CD4-positive, alpha-beta memory T cell (primary cell): ENCODE results near the gene SMIM36. TPM values are rescaled to one million over a fixed set of nuclear protein-coding genes. Genes with fewer than 3 reads are reported as not detected.
"Not testable (repeated sequence)": the region's sequence is repeated elsewhere in the genome, so short reads cannot be mapped to it uniquely, and the experiment has no call there.

Source experiments
- CTCF ChIA-PET: fragments of 350-600 bp; sonication (Branson Sonifier 250); formaldehyde crosslinking; loops from one replicate; lab custom pipeline; 2021; ENCODE audit warnings: inconsistent platforms; ENCODE audit not compliant: partially characterized antibody; lab: Charles Lee
- POLR2A ChIA-PET: fragments of 350-600 bp; sonication (Branson Sonifier 250); formaldehyde crosslinking; loops from one replicate; lab custom pipeline; 2021; ENCODE audit not compliant: partially characterized antibody; lab: Charles Lee
- DNase-seq, 5 donors: peaks; one replicate each; pipeline versions ENCODE4 v3.0.0 to v3.0.0-alpha.2; 2020 to 2022; ENCODE audit warnings: mixed read lengths in 1 of 5
- H3K27ac ChIP-seq: one replicate; pipeline ENCODE4 v1.7.0; 2013; ENCODE audit warnings: low read depth, low read length
- H3K27me3 ChIP-seq: 2 replicates; pipeline ENCODE4 v1.7.0; 2013; ENCODE audit warnings: mild to moderate bottlenecking, low read length, moderate library complexity; ENCODE audit not compliant: insufficient read depth
- H3K36me3 ChIP-seq: 2 replicates; pipeline ENCODE4 v1.7.0; 2013; ENCODE audit warnings: mild to moderate bottlenecking, low read length, moderate library complexity; ENCODE audit not compliant: insufficient read depth
- H3K4me1 ChIP-seq: 2 replicates; pipeline ENCODE4 v1.7.0; 2013; ENCODE audit warnings: mild to moderate bottlenecking, low read length, moderate library complexity; ENCODE audit not compliant: insufficient read depth
- H3K4me3 ChIP-seq, 2 donors: one replicate each; pipeline ENCODE4 v1.7.0; 2013; ENCODE audit warnings: low read length in 2 of 2, mild to moderate bottlenecking in 1 of 2
- H3K9me3 ChIP-seq, 2 donors: one replicate each; pipeline ENCODE4 v1.7.0; 2013; ENCODE audit warnings: low read length in 2 of 2, control low read depth in 1 of 2; ENCODE audit not compliant: control insufficient read depth in 1 of 2
- H3K27ac Mint-ChIP-seq, 7 donors: one replicate each; pipeline ENCODE4 v1.8.0; 2020 to 2021; ENCODE audit warnings: mixed read lengths in 7 of 7, mild to moderate bottlenecking in 6 of 7, inconsistent platforms in 3 of 7, moderate library complexity in 3 of 7
- H3K27me3 Mint-ChIP-seq, 2 donors: one replicate each; pipeline ENCODE4 v1.8.0; 2020 to 2021; ENCODE audit warnings: mixed read lengths in 2 of 2
- H3K36me3 Mint-ChIP-seq, 2 donors: one replicate each; pipeline ENCODE4 v1.8.0; 2020 to 2021; ENCODE audit warnings: mixed read lengths in 2 of 2, inconsistent platforms in 1 of 2, mild to moderate bottlenecking in 1 of 2
- H3K4me1 Mint-ChIP-seq, 4 donors: one replicate each; pipeline ENCODE4 v1.8.0; 2020 to 2021; ENCODE audit warnings: mixed read lengths in 4 of 4, mild to moderate bottlenecking in 1 of 4
- H3K4me3 Mint-ChIP-seq, 8 donors: one replicate each; pipeline ENCODE4 v1.8.0; 2020 to 2021; ENCODE audit warnings: mixed read lengths in 8 of 8, mild to moderate bottlenecking in 7 of 8, moderate library complexity in 6 of 8, inconsistent platforms in 3 of 8
- H3K9me3 Mint-ChIP-seq, 8 donors: one replicate each; pipeline ENCODE4 v1.8.0; 2020 to 2021; ENCODE audit warnings: mixed read lengths in 8 of 8, mild to moderate bottlenecking in 5 of 8, inconsistent platforms in 3 of 8, moderate library complexity in 1 of 8
- intact Hi-C: fragments of 100-400 bp; cut with micrococcal nuclease; formaldehyde crosslinking; loops from one replicate; pipeline ENCODE4 v1.15.1; 2023
- polyA plus RNA-seq, 2 donors: library from polyadenylated mRNA; unstranded; fragments of 300-500 nt; fragmentation: Illumina TruSeq; gene quantifications; one replicate each; pipeline ENCODE4 v1.2.3, GENCODE V29; 2021
- total RNA-seq, 2 experiments: library from RNA; stranded (reverse); gene quantifications; one replicate each; pipeline ENCODE4 v1.2.3, GENCODE V29; 2021

SMIM36 gene
- total and polyA plus RNA-seq, 4 experiments from 2014 or later: not detected

GRCh38 chr17:55465771-55466170 is 45.5 kb downstream of the SMIM36 start:
- H3K9me3 ChIP-seq, CTCF ChIA-PET, H3K4me3 Mint-ChIP-seq, H3K4me1 Mint-ChIP-seq, intact Hi-C loops, H3K27me3 ChIP-seq, H3K4me3 ChIP-seq, POLR2A ChIA-PET, H3K4me1 ChIP-seq, H3K27ac Mint-ChIP-seq, H3K36me3 ChIP-seq, DNase-seq, H3K9me3 Mint-ChIP-seq, H3K36me3 Mint-ChIP-seq, H3K27ac ChIP-seq, H3K27me3 Mint-ChIP-seq: not testable (repeated sequence)

- Mint-ChIP-seq H3K27me3 (no peaks in the 10 kb centered on the region), H3K9me3 (no peaks in the 10 kb centered on the region), H3K36me3 (no peaks in the 10 kb centered on the region), H3K4me1 (no peaks in the 10 kb centered on the region), H3K4me3 (no peak overlapping the region), H3K27ac (no peak overlapping the region)
- Histone ChIP-seq H3K36me3 (no peaks in the 10 kb centered on the region), H3K4me3 (no peak overlapping the region), H3K27ac (no peak overlapping the region), H3K27me3 (no peaks in the 10 kb centered on the region), H3K9me3 (no peaks in the 10 kb centered on the region), H3K4me1 (no peaks in the 10 kb centered on the region)
- ChIA-PET POLR2A (no interaction called here), CTCF (no interaction called here)
- intact Hi-C loops: no loop called here
- DNase-seq: no peak
Observed at GRCh38 chr17:55463600-55463999, 47.7 kb downstream of the SMIM36 start.

GRCh38 chr17:55462711-55463110 is 48.5 kb downstream of the SMIM36 start:
- intact Hi-C loops: no loop called here
- CTCF ChIA-PET: interaction anchor here (1.6 kb wide), 1 partner anchor 64 kb away, joined by 3 read pairs; no protein-coding TSS in a partner anchor
- Histone ChIP-seq H3K36me3 (no peaks in the 10 kb centered on the region), H3K4me3 (no peak overlapping the region), H3K27ac (no peak overlapping the region), H3K9me3 (no peaks in the 10 kb centered on the region), H3K4me1 (no peaks in the 10 kb centered on the region), H3K27me3 (no peaks in the 10 kb centered on the region)
- Mint-ChIP-seq H3K27me3 (peaks cover 0 to 3% of the 10 kb centered on the region in 2 donors), H3K4me1 (peaks cover 0 to 2% (median 0%) of the 10 kb centered on the region in 4 donors), H3K36me3 (no peaks in the 10 kb centered on the region), H3K9me3 (peaks cover 0 to 3% (median 0%) of the 10 kb centered on the region in 8 donors), H3K27ac (no peak overlapping the region), H3K4me3 (no peak overlapping the region)
- POLR2A ChIA-PET: no interaction called here
- DNase-seq: no peak

- no peaks in the 10 kb centered on the region for H3K27me3 ChIP-seq
- Mint-ChIP-seq H3K9me3 (peaks cover 0 to 3% (median 0%) of the 10 kb centered on the region in 8 donors), H3K4me3 (no peak overlapping the region), H3K4me1 (peaks cover 0 to 2% (median 0%) of the 10 kb centered on the region in 4 donors), H3K36me3 (no peaks in the 10 kb centered on the region), H3K27ac (no peak overlapping the region), H3K27me3 (peaks cover 0 to 3% of the 10 kb centered on the region in 2 donors)
- POLR2A ChIA-PET: no interaction called here
- no peaks in the 10 kb centered on the region for H3K36me3 ChIP-seq
- CTCF ChIA-PET: interaction anchor here (1.6 kb wide), 1 partner anchor 64 kb away, joined by 3 read pairs; no protein-coding TSS in a partner anchor
- no peak overlapping the region for H3K4me3 ChIP-seq
- no peak for DNase-seq
- no peak overlapping the region for H3K27ac ChIP-seq
- H3K9me3 ChIP-seq: no peaks in the 10 kb centered on the region
- intact Hi-C loops: no loop called here
- no peaks in the 10 kb centered on the region for H3K4me1 ChIP-seq
Observed at GRCh38 chr17:55462234-55462633, 49.0 kb downstream of the SMIM36 start.

GRCh38 chr17:55458978-55459377 is 52.3 kb downstream of the SMIM36 start:
- Histone ChIP-seq H3K27ac (no peak overlapping the region), H3K9me3 (no peaks in the 10 kb centered on the region), H3K4me3 (no peak overlapping the region), H3K36me3 (no peaks in the 10 kb centered on the region), H3K4me1 (no peaks in the 10 kb centered on the region), H3K27me3 (no peaks in the 10 kb centered on the region)
- CTCF ChIA-PET: no interaction called here
- Mint-ChIP-seq H3K36me3 (no peaks in the 10 kb centered on the region), H3K4me3 (no peak overlapping the region), H3K27me3 (peaks cover 3 to 5% of the 10 kb centered on the region in 2 donors), H3K9me3 (peaks cover 0 to 3% (median 0%) of the 10 kb centered on the region in 8 donors), H3K27ac (peak overlapping the region in 1 of 7 donors; percentile 53), H3K4me1 (peaks cover 0 to 2% (median 0%) of the 10 kb centered on the region in 4 donors)
- POLR2A ChIA-PET: no interaction called here
- intact Hi-C loops: no loop called here
- DNase-seq: no peak

GRCh38 chr17:55458287-55458900 is 52.9 kb downstream of the SMIM36 start:
- Histone ChIP-seq H3K9me3 (no peaks in the 10 kb centered on the region), H3K4me1 (no peaks in the 10 kb centered on the region), H3K27me3 (no peaks in the 10 kb centered on the region), H3K4me3 (no peak overlapping the region), H3K36me3 (no peaks in the 10 kb centered on the region), H3K27ac (no peak overlapping the region)
- ChIA-PET CTCF (no interaction called here), POLR2A (no interaction called here)
- H3K27me3 Mint-ChIP-seq: peaks cover 3 to 5% of the 10 kb centered on the region in 2 donors
- intact Hi-C loops: no loop called here
- H3K9me3 Mint-ChIP-seq: peaks cover 0 to 3% (median 0%) of the 10 kb centered on the region in 8 donors
- H3K4me3 Mint-ChIP-seq: peak overlapping the region in 1 of 8 donors; percentile 53
- no peaks in the 10 kb centered on the region for H3K36me3 Mint-ChIP-seq
- H3K4me1 Mint-ChIP-seq: peaks cover 0 to 2% (median 0%) of the 10 kb centered on the region in 4 donors
- peak overlapping the region in 2 of 7 donors; percentile 42 to 53 for H3K27ac Mint-ChIP-seq
- DNase-seq: no peak

GRCh38 chr17:55456307-55457240 is 54.7 kb downstream of the SMIM36 start:
- Mint-ChIP-seq H3K36me3 (no peaks in the 10 kb centered on the region), H3K27ac (no peak overlapping the region), H3K27me3 (peaks cover 4 to 5% of the 10 kb centered on the region in 2 donors), H3K4me3 (no peak overlapping the region), H3K4me1 (peaks cover 0 to 2% (median 0%) of the 10 kb centered on the region in 4 donors), H3K9me3 (peaks cover 0 to 3% (median 0%) of the 10 kb centered on the region in 8 donors)
- POLR2A ChIA-PET: no interaction called here
- Histone ChIP-seq H3K27ac (no peak overlapping the region), H3K36me3 (no peaks in the 10 kb centered on the region), H3K4me3 (no peak overlapping the region), H3K27me3 (no peaks in the 10 kb centered on the region), H3K4me1 (no peaks in the 10 kb centered on the region), H3K9me3 (no peaks in the 10 kb centered on the region)
- CTCF ChIA-PET: no interaction called here
- no peak for DNase-seq
- intact Hi-C loops: no loop called here
